GM12874 (cell line): ENCODE measurements around the gene IQCK.

Source experiments
- TF ChIP-seq, protein P1 (sequence below): IDR thresholded peaks from 2 replicates; pipeline ENCODE4 v1.5.1; 2011; ENCODE audit warnings: low read depth, mild to moderate bottlenecking, control low read depth, low read length, moderate library complexity; ENCODE audit not compliant: insufficient read depth

The IQCK gene

DNA sequence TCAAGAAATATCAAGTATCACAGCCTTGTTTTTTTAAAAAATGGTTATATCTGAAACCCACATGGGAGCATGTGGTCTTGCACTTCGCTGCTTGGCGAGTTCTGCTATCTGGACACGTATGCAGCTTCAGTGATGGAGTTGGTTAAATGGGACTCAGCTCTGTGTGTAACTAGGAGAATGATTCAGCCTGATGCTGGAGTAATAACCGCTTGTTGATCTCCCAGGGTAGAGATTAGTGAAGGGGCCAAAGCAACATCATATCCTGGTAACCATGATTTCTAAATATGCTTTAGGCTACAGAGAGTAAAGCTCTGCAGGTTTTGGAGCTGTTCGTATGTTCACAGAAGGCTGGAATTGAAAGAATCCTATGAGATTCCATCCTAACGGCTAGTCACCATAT, 63.2 kb downstream of the IQCK start:
- TF ChIP-seq, protein P1, sequence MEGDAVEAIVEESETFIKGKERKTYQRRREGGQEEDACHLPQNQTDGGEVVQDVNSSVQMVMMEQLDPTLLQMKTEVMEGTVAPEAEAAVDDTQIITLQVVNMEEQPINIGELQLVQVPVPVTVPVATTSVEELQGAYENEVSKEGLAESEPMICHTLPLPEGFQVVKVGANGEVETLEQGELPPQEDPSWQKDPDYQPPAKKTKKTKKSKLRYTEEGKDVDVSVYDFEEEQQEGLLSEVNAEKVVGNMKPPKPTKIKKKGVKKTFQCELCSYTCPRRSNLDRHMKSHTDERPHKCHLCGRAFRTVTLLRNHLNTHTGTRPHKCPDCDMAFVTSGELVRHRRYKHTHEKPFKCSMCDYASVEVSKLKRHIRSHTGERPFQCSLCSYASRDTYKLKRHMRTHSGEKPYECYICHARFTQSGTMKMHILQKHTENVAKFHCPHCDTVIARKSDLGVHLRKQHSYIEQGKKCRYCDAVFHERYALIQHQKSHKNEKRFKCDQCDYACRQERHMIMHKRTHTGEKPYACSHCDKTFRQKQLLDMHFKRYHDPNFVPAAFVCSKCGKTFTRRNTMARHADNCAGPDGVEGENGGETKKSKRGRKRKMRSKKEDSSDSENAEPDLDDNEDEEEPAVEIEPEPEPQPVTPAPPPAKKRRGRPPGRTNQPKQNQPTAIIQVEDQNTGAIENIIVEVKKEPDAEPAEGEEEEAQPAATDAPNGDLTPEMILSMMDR = no peak

DNA sequence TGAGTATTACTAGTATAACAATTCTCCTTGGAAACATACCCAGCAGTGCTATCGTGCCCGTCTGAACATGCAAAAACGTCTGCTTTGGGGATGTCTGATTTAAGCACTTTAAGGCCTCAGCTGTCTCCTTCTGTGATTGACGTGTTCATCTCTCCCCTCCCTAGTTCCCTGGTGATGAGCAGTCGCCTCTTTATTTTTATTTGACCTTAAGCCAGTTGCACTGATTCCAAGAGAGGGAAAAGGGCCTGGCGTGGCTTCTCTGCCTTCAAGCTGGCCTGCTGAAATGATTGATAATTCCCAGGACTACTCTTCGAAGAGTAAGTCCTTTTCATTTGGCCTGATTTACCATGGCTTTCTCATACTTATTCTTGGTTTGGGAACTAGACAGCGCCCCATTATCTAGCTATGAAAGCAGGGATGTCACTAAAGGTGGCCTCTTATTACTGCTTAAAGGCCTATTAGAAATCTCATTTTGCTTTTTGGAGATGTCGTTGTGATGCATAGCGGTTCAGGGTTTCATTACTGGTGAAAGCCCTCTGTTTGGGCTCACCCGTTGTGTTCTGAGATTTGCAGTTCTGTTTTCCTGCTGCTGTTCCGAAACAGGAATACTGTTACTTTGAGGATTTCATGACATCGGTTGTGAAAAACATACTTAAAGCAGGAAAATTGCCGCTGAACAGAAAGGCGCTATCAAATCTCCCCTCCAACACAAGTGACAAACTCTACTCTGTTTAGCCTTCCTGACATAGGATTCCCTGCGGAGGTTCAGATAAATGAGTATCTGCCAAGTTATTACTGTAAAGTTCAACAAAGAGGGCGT, 65.5 kb downstream of the IQCK start:
- TF ChIP-seq, protein P1 = no peak

DNA sequence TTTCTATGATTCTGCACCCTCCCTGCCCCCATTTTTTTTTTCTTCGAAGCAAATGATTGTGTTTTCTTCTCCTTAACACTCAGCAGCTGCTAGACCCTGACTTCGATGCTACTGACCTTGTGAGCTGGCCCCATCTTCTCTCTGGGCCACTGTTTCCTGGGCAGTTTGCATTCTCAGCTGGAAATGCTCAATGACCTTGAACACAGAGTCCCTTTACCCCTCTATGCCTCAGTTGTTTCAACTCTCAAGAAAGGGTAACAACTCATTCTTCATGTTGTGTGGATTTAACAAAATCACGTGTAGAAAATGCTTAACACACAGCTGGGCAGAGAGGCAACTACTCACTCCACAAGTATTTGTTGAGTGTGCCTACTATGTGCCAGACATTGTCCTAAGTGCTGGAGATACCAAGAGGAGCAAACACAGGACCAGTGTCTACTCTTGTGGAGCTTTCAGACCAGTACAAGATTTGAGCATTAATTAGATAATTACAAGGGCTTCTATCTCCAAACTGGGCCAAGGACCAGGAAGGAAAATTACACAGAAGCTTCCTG, 66.2 kb downstream of the IQCK start:
- TF ChIP-seq, protein P1 = no peak

DNA sequence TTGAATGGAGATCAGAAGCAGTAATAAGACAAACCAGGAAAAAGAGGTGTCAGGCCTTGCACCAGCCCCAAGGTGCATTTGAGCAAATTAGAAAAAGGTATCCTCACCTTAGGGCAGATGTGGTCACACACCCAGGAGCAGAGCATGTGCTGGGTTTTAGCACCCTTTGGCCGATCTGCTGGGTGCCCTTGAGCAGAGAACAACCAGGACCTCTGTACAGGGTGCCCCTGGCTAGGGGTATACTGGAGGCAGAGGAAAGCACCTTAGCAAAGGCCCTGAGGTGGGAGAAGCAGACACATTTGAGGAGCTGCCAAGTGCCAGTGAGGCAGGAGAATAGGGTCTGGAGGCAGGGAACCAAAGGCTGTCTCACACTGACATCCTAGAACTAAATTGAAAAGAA, 67.0 kb downstream of the IQCK start:
- TF ChIP-seq, protein P1 = no peak

DNA sequence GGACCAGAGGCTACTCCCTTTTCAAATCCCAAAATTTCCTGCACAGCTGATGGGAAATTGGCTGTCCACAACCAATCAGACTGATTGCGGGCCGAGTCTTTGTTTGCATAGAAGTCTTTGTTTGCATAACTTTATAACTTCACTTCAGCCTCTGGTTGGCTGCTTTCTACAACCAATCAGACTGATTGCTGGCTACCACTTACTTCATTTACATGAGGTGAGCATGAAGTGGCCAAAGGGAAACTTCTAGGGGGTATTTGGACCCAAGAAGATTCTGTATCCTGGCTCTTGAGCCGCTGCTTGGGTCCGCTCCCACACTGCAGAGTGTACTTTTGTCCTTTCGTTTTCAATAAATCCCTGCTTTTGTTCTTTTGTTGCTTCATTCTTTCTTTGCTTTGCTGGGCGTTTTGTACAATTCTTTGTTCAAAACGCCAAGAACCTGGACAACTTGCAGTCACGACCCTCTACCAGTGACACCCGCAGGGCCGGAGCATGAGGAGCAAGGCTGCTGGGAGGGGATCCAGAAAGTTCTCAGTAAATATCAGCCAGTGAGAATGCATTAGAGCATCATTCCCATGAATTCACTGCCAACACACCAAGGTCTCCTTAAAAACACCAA, 67.5 kb downstream of the IQCK start:
- TF ChIP-seq, protein P1 = no peak

DNA sequence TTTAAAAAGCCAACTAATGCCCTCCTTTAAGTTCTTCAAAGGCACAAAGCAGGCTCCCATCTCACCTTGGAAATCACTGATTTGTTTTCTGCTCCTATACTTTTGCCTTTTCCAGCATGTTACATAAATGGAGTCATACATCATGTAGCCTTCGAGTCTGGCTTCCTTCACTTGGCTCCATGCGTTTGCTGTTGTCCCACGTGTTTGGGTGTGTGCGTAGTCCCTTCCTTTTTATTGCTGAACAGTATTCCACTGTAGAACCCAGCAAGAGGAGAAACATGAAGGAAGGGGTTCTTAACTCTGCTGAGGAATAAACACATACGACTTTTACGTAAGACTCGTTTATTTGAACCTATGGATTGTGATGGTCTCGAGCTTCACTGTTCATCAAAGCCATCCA, 84.5 kb downstream of the IQCK start:
- TF ChIP-seq, protein P1 = no peak

DNA sequence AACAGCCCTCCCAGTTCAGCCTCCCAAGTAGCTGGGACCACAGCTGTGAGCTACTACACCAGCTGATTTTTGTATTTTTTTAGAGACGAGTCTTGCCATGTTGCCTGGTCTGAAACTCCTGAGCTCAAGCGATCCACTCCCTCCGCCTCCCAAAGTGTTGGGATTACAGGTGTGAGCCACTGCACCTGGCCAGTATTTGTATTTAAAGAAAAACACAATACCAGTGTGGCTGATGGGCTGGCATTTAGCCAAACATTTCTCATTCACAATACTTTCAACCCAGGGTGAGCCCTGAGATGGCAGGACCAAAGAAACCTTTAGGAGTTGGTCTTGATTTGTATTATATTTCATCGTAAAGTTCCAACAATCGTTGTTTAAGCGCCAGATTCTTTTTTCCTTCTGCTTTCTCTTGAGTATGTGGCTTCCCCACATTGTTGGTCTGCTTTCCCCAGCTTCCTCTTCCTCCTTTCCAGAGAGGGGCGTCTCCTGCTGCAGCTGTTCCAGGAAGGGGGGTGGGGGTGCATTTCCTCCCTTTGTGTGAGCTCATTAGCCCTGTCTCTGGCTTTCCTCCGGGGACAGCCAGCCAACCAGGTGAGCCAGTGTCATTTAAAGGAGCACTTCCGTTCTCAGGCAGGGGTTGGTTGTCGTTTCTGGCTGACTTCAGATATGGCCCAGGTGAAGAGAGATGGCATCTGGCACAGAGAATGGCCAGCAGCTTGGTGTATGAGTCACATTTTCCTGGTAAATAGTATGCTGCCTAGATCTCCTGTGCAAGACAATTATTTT, 86.7 kb downstream of the IQCK start:
- TF ChIP-seq, protein P1 = no peak
